Measurements from ENCODE around the gene PLAAT5.
A peak's percentile ranks its signal among the peaks of the same experiment; 100 is the strongest.

Gene PLAAT5

GRCh38 chr11:63491636-63492372, 837 bp upstream of the PLAAT5 start:
- CTCF ChIA-PET, result no interaction called here
- DNase-seq (ENCODE audit: extremely low spot score), result no peak

GRCh38 chr11:63491240-63491587, 247 bp upstream of the PLAAT5 start:
- CTCF ChIA-PET, result no interaction called here
- POLR2A ChIA-PET, result no interaction called here
- TF ChIP-seq ZNF384 (IDR thresholded peaks at IDR 0.05) (no peak), LEF1 (IDR thresholded peaks at IDR 0.05; ENCODE audit: borderline replicate concordance) (no peak), SUZ12 (IDR thresholded peaks at IDR 0.05) (no peak)
- DNase-seq (ENCODE audit: extremely low spot score), result no peak

More at GRCh38 chr11:63491636-63492372, 837 bp upstream of the PLAAT5 start:
- POLR2A ChIA-PET, result no interaction called here
- TF ChIP-seq HDGF (IDR thresholded peaks at IDR 0.05; ENCODE audit: borderline replicate concordance) (no peak), L3MBTL2 (conservative IDR thresholded peaks at IDR 0.05) (no peak), PKNOX1 (IDR thresholded peaks at IDR 0.05) (no peak), FOXA1 (IDR thresholded peaks at IDR 0.05) (no peak)

GRCh38 chr11:63489879-63490278, 1.1 kb downstream of the PLAAT5 start:
- POLR2A ChIA-PET, result no interaction called here
- DNase-seq (ENCODE audit: extremely low spot score), result no peak
- no peak for TF ChIP-seq L3MBTL2 (conservative IDR thresholded peaks at IDR 0.05)
- CTCF ChIA-PET, result interaction anchor here (0.6 kb wide), 1 partner anchor 445 kb away, joined by 3 read pairs; no protein-coding TSS in a partner anchor

GRCh38 chr11:63488789-63489188, 2.2 kb downstream of the PLAAT5 start:
- CTCF ChIA-PET, result no interaction called here
- POLR2A ChIA-PET, result no interaction called here
- DNase-seq (ENCODE audit: extremely low spot score), result no peak
- TF ChIP-seq TARDBP (IDR thresholded peaks at IDR 0.05), result no peak
- no peak for TF ChIP-seq ELF4 (IDR thresholded peaks at IDR 0.05)
- no peak for TF ChIP-seq LEF1 (IDR thresholded peaks at IDR 0.05; ENCODE audit: borderline replicate concordance)
- TF ChIP-seq PKNOX1 (IDR thresholded peaks at IDR 0.05), result no peak
- no peak for TF ChIP-seq ZNF384 (IDR thresholded peaks at IDR 0.05)
- TF ChIP-seq HDGF (IDR thresholded peaks at IDR 0.05; ENCODE audit: borderline replicate concordance), result no peak
- TF ChIP-seq SUZ12 (IDR thresholded peaks at IDR 0.05), result no peak
- TF ChIP-seq BHLHE40 (IDR thresholded peaks at IDR 0.05; ENCODE audit: borderline replicate concordance), result no peak
- TF ChIP-seq L3MBTL2 (conservative IDR thresholded peaks at IDR 0.05), result no peak
- TF ChIP-seq SP1 (IDR thresholded peaks at IDR 0.05), result no peak

- POLR2A ChIA-PET, result no interaction called here
- CTCF ChIA-PET, result no interaction called here
- DNase-seq (ENCODE audit: extremely low spot score), result no peak
- TF ChIP-seq L3MBTL2 (conservative IDR thresholded peaks at IDR 0.05) (no peak), ELF4 (IDR thresholded peaks at IDR 0.05) (no peak), ZNF384 (IDR thresholded peaks at IDR 0.05) (no peak), ARNT (IDR thresholded peaks at IDR 0.05) (no peak), FOXK2 (IDR thresholded peaks at IDR 0.05) (no peak), FOXA1 (IDR thresholded peaks at IDR 0.05) (no peak), SUZ12 (IDR thresholded peaks at IDR 0.05) (no peak)
These were observed 5.2 kb downstream of the PLAAT5 start for GRCh38 chr11:63485777-63486176.

GRCh38 chr11:63480039-63480438, 10.9 kb downstream of the PLAAT5 start:
- TF ChIP-seq NFRKB (IDR thresholded peaks at IDR 0.05), result no peak
- no peak for TF ChIP-seq FOXM1 (IDR thresholded peaks at IDR 0.05; ENCODE audit: borderline replicate concordance)
- TF ChIP-seq PKNOX1 (IDR thresholded peaks at IDR 0.05), result peak; percentile 47; the same call in 1 of the 2 replicates
- ChIA-PET POLR2A (no interaction called here), CTCF (interaction anchor here (1.0 to 2.4 kb wide), 3 partner anchors 58 to 156 kb away, joined by 3 to 12 read pairs (median 4); no protein-coding TSS in a partner anchor)
- DNase-seq (ENCODE audit: extremely low spot score), result no peak

GRCh38 chr11:63478896-63479295, 12.1 kb downstream of the PLAAT5 start:
- peak; percentile 74 for DNase-seq (ENCODE audit: extremely low spot score)
- POLR2A ChIA-PET, result no interaction called here
- CTCF ChIA-PET, result interaction anchor here (0.6 to 2.4 kb wide), 9 partner anchors 28 to 572 kb away, joined by 3 to 12 read pairs (median 4); partner anchors contain the start of gene LGALS12
- no peak for TF ChIP-seq FOXK2 (IDR thresholded peaks at IDR 0.05)
- no peak for TF ChIP-seq FOXM1 (IDR thresholded peaks at IDR 0.05; ENCODE audit: borderline replicate concordance)
- no peak for TF ChIP-seq LEF1 (IDR thresholded peaks at IDR 0.05; ENCODE audit: borderline replicate concordance)
- no peak for TF ChIP-seq SP1 (IDR thresholded peaks at IDR 0.05)
- no peak for TF ChIP-seq BHLHE40 (IDR thresholded peaks at IDR 0.05; ENCODE audit: borderline replicate concordance)
- no peak for TF ChIP-seq SUZ12 (IDR thresholded peaks at IDR 0.05)
- TF ChIP-seq ZNF384 (IDR thresholded peaks at IDR 0.05), result no peak
- TF ChIP-seq HDGF (IDR thresholded peaks at IDR 0.05; ENCODE audit: borderline replicate concordance), result no peak
- no peak for TF ChIP-seq ARNT (IDR thresholded peaks at IDR 0.05)
- no peak for TF ChIP-seq NFRKB (IDR thresholded peaks at IDR 0.05)
- TF ChIP-seq PKNOX1 (IDR thresholded peaks at IDR 0.05), result no peak
- TF ChIP-seq FOXA1 (IDR thresholded peaks at IDR 0.05), result no peak
- no peak for TF ChIP-seq ELF4 (IDR thresholded peaks at IDR 0.05)
- TF ChIP-seq CTBP1 (IDR thresholded peaks at IDR 0.05; ENCODE audit: borderline replicate concordance), result no peak
- no peak; the same call in 1 of the 2 replicates for TF ChIP-seq L3MBTL2 (conservative IDR thresholded peaks at IDR 0.05)
- no peak for TF ChIP-seq TARDBP (IDR thresholded peaks at IDR 0.05)

All from HEK293T (cell line).